ENCODE data around the gene SLC4A2. TPM values are rescaled to one million over a fixed set of nuclear protein-coding genes. Genes with fewer than 3 reads are reported as not detected.

The SLC4A2 gene
- total and polyA plus RNA-seq, 2 of the 8 experiments (the other 6 are each of a cell fraction or from before 2014, with no cell fraction given), result 72.6 to 147 TPM

GRCh38 chr7:151120896-151121295 lies 61.5 kb downstream of the SLC4A2 start (continued):
- TF ChIP-seq TAF1 (IDR thresholded peaks at IDR 0.05; ENCODE audit: low read depth, low read length), result no peak
- TF ChIP-seq EP300 (IDR thresholded peaks at IDR 0.05; ENCODE audit: borderline replicate concordance in 1 of 2, low read depth in 2 of 2, low read length in 2 of 2), result no peak
- no peak for TF ChIP-seq SIN3A (conservative IDR thresholded peaks at IDR 0.05 in 1 of 2, IDR thresholded peaks at IDR 0.05 in 1 of 2; ENCODE audit: low read depth in 1 of 2, low read length in 2 of 2)
- no peak for TF ChIP-seq CEBPB (IDR thresholded peaks at IDR 0.05; ENCODE audit: low read depth, low read length)
- TF ChIP-seq YY1 (IDR thresholded peaks at IDR 0.05; ENCODE audit: low read depth, low read length), result no peak

Data from H1 (cell line).